Activated naive CD8-positive, alpha-beta T cell treated with anti-CD3 and anti-CD28 coated beads, Interleukin-2, amount 10 ng/mL, durations not matched to agents 7 days and 5 days (primary cell): ENCODE data around the gene POLR2L. TPM values are rescaled to one million over a fixed set of nuclear protein-coding genes. Genes with fewer than 3 reads are reported as not detected.

Experiments
- ATAC-seq: fragments of 150-1000 bp; cut with Tn5 transposase; one replicate; pipeline ENCODE4 v1.10.0; 2021; ENCODE audit warnings: low read depth, moderate library complexity
- POLR2A ChIA-PET: fragments of 350-600 bp; sonication (Branson Sonifier 250); formaldehyde crosslinking; loops from one replicate; lab custom pipeline; 2021; ENCODE audit warnings: antibody characterized with exemption; lab: Charles Lee
- DNase-seq: peaks from one replicate; pipeline ENCODE4 v3.0.0; 2021
- H3K27ac Mint-ChIP-seq: one replicate; pipeline ENCODE4 v1.8.0; 2022; ENCODE audit warnings: mild to moderate bottlenecking, mixed read lengths
- H3K27me3 Mint-ChIP-seq: one replicate; pipeline ENCODE4 v1.8.0; 2022; ENCODE audit warnings: mild to moderate bottlenecking, moderate library complexity, mixed read lengths
- H3K36me3 Mint-ChIP-seq: one replicate; pipeline ENCODE4 v1.8.0; 2021; ENCODE audit warnings: mild to moderate bottlenecking, mixed read lengths
- H3K4me1 Mint-ChIP-seq: one replicate; pipeline ENCODE4 v1.8.0; 2021; ENCODE audit warnings: mixed read lengths
- H3K4me3 Mint-ChIP-seq: one replicate; pipeline ENCODE4 v1.8.0; 2022; ENCODE audit warnings: mild to moderate bottlenecking, moderate library complexity, mixed read lengths
- H3K9me3 Mint-ChIP-seq: one replicate; pipeline ENCODE4 v1.8.0; 2021; ENCODE audit warnings: mixed read lengths
- total RNA-seq, 2 experiments: library from RNA; stranded (reverse); gene quantifications; one replicate each; pipeline ENCODE4 v1.2.3, GENCODE V29; 2021

The POLR2L gene
- total RNA-seq, 2 experiments from 2014 or later: 76.7 to 78.9 TPM

DNA sequence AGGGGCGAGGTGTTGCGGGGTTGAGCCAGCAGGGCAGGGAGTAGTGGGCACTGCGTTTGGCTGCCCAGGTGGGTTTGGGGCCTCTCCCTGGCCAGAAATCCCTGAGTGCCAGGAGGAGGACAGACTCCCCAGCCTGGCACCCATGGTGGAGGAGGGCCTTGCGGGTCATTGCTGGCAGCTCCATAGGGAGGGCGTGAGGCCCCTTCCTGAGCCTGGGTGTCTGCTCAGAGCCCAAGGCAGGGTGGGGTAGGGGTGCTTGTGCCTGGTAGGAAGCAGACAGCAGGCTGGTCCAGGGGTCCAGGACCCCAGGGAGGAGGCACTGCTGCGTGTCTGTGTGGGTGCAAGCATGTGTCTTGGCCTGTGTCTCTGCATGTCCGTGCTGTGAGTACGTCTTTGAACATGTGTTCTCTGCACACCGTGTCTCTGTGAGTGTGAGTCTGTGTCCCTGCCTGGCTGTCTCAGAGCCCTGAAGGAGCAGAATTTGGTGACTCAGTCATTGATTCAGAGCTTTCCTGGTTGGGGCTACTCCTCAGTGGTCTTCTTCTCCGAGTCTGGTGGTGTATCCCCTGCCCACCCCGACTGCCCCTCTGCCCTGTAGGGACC is 4.3 kb upstream of the POLR2L start:
- H3K27ac Mint-ChIP-seq: no peak overlapping the region
- POLR2A ChIA-PET: interaction anchor here (0.5 kb wide), 1 partner anchor 84 kb away, joined by 4 read pairs; no protein-coding TSS in a partner anchor

DNA sequence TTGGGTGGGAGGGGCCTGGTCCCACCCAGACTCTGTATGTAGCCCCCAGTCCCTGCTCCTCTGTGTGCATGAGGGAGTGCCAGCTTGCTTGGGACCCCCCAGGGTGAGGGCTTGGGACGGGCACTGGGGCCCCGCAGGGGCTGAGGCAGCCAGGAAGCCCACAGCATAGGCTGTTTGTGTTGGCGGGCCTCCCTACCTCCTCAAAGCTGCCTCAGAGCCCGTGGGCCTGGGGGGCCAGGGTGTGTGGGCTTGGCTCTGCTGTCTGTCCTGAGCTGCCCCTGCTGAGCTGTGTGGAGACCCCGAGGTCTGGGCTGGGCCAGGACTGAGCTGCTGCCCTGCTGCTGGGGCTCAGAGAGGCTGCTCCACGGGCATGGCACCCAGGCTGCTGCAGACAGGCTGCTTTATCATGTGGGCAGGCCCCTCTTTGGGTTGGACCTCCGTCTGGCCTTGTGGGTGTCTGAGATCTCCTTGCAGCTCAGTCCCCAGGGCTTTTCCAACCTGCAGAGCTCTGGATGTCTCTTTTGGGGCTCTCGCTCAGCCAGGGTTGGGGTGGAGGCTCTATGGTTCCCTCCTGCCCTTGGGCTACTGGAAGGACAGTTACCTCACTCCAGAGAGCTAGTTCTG is 3.7 kb upstream of the POLR2L start:
- Mint-ChIP-seq H3K4me3 (no peak overlapping the region), H3K27me3 (peaks cover 6% of the 10 kb centered on the region), H3K27ac (no peak overlapping the region), H3K36me3 (no peaks in the 10 kb centered on the region), H3K9me3 (no peaks in the 10 kb centered on the region), H3K4me1 (peaks cover 11% of the 10 kb centered on the region)
- POLR2A ChIA-PET: no interaction called here
- DNase-seq: no peak
- ATAC-seq: no peak

More for the DNA sequence above, 4.3 kb upstream of the POLR2L start:
- Mint-ChIP-seq H3K9me3 (no peaks in the 10 kb centered on the region), H3K4me3 (no peak overlapping the region), H3K36me3 (no peaks in the 10 kb centered on the region), H3K27me3 (peaks cover 6% of the 10 kb centered on the region), H3K4me1 (peaks cover 11% of the 10 kb centered on the region)
- no peak for DNase-seq
- no peak for ATAC-seq

DNA sequence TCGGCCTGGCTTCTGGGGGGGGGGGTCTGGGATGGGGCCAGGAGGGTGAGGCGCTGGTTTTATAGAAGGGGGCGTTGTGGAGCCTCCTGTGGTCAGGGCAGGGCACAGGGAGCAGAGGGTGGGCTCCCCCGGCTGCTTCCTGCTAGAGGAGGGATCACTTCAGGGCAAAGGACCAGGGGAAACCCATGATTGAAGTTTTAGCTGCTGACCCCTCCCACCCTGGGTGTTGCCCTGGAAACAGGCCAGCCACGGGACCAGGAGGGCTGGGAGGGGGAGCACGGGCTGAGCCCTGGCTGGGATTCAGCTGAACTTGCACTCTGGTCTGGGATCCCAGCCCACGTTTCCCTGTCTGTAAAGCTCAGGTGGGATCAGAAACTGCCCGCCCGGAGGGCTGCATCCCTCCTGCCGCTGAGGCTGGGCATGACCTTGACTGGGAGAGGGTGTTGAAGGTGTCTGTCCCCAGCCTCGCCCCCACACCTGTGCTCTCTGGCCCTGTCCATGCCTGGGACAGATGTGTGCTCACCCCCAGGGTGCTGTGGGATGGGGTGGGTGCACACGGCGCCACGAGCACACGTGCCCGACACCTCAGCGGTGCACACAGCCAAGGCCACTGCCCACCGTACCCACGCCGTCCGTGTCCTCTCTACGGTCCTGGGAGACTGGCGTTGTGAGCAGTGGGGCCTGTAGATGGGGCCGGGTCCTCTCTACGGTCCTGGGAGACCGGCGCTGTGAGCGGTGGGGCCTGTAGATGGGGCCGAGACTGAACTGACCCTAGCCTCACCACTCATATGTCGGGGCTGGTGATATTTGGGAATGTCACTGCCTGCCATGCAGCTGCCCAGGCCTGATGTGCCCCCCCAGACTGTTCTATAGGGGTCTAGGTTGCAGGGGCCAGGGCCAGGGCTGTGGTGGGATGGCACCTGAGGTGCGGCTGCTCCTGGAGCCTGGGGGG is 2.6 kb upstream of the POLR2L start:
- Mint-ChIP-seq H3K27me3 (peaks cover 6% of the 10 kb centered on the region), H3K4me3 (no peak overlapping the region), H3K36me3 (peaks cover 3% of the 10 kb centered on the region), H3K9me3 (no peaks in the 10 kb centered on the region), H3K27ac (no peak overlapping the region), H3K4me1 (peaks cover 16% of the 10 kb centered on the region)
- POLR2A ChIA-PET: interaction anchor here (3.1 kb wide), 1 partner anchor 26 kb away, joined by 17 read pairs; the partner anchor contains the start of gene PNPLA2
- DNase-seq (no peak), ATAC-seq (no peak)

DNA sequence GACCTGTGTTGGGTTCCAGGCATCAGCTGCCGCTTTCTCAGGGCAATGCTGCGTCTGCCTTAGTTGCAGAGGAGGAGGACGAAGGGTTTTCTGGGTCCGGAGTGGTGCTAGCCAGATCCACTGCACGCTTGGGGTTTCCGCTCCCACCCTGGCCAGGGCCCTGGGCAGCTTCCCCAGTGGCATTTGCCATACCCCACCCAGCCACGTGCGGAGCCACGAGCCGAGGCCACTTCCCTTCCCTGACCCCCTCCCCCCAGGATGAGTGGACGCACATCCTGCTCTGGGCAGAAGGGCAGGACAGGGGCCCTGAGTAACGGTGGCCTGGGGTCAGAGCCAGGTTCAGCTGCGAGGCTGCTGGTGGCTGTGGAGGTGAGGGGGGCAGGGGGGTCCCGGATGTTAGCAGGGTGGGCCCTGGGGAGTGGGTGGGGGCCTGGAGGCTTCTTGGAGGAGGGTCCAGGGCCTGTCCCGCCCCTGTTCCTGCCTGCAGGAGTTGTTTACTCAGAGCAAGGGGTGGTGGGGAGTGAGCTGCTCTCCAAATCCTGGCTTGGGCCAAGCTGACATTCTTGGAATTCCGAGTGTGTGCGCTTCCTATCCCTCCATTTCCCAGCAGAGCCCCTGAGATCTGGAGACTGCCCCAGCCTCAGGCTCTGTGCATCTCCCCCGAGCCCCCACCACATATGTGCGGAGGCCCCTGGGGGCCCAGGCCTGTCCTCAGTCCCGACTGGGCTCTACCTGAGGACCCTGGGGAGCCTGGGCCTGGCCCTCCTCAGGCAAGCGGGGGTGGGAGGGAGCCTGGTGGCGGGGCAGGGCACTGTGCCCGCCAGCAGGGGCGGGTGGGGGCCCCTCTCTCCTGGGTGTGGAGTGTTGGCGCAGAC is 1.7 kb upstream of the POLR2L start:
- Mint-ChIP-seq H3K4me3 (peak overlapping the region; percentile 87), H3K4me1 (peaks cover 16% of the 10 kb centered on the region), H3K9me3 (no peaks in the 10 kb centered on the region), H3K27me3 (peaks cover 4% of the 10 kb centered on the region), H3K27ac (peak overlapping the region; percentile 76), H3K36me3 (peaks cover 3% of the 10 kb centered on the region)
- ATAC-seq: no peak
- no peak for DNase-seq
- POLR2A ChIA-PET: interaction anchor here (1.0 to 4.8 kb wide), 6 partner anchors 14 to 1009 kb away, joined by 3 to 67 read pairs (median 8); partner anchors contain the start of genes CD151, CHID1, CRACR2B and LSP1

DNA sequence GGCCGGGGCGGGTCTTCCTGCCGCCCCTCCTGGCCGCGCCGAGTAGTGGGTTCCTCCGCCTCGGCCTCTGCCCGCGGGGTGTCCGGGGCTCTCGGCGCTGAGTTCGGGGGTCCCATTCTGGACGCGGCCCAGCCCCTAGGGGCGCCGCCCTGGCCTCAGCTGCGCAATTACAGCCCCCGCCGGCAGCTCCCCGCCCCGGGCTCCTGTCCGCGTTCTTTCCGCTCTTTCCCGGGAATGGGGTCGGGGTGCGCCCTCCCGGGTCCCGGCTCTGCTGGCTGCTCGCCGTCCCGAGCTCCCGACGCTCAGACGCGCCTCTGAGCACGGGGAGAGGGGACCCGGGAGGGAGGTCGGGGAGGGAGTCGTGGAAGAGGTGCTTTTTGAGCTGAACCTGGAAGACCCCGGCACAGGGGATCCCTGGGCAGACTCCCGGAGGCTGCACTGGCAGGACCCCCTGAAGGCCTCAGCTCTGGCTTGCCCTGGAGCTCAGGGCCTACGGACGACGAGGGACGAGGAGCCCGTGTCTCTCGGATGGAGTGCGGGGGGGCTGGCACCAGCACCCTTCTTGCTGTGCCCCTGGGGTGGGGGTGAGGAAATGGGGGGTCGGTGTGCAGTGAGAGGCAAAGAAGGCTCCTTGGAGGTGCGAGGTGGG is 881 bp upstream of the POLR2L start:
- H3K4me1 Mint-ChIP-seq: peaks cover 12% of the 10 kb centered on the region

DNA sequence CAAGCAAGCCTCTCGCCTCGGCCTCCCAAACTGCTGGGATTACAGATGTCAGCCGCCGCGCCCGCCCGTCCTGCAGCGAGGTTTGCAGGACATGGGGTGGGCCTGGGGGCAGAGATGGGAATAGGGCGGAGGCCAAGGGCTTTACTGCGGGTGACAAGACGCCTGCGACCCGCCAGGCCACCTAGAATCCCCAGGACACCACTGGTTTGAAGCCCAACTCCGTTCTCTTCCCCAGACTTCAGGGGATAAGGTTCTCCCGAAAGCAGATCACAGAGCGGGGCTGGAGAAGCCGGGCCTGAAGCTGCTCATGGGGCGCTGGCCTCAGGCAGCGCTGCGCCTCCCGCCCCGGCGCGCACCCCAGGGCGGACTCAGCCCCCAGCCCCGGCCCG is 354 bp downstream of the POLR2L start:
- H3K27me3 Mint-ChIP-seq: no peaks in the 10 kb centered on the region
- POLR2A ChIA-PET: interaction anchor here (0.5 to 4.8 kb wide), 6 partner anchors 12 to 951 kb away, joined by 3 to 67 read pairs (median 7); partner anchors contain the start of genes CD151, CRACR2B and PNPLA2
- peaks cover 12% of the 10 kb centered on the region for H3K4me1 Mint-ChIP-seq
- ATAC-seq (peak; percentile 37), DNase-seq (no peak)
- H3K27ac Mint-ChIP-seq: peak overlapping the region; percentile 82
- no peaks in the 10 kb centered on the region for H3K9me3 Mint-ChIP-seq
- peaks cover 6% of the 10 kb centered on the region for H3K36me3 Mint-ChIP-seq
- peak overlapping the region; percentile 86 for H3K4me3 Mint-ChIP-seq

More for the DNA sequence above, 881 bp upstream of the POLR2L start:
- peak overlapping the region; percentile 76 for H3K27ac Mint-ChIP-seq
- POLR2A ChIA-PET: interaction anchor here (1.0 to 4.8 kb wide), 7 partner anchors 13 to 1010 kb away, joined by 3 to 67 read pairs (median 7); partner anchors contain the start of genes CD151, CHID1, CRACR2B and LSP1
- no peaks in the 10 kb centered on the region for H3K9me3 Mint-ChIP-seq
- H3K27me3 Mint-ChIP-seq: no peaks in the 10 kb centered on the region
- DNase-seq (no peak), ATAC-seq (no peak)
- H3K4me3 Mint-ChIP-seq: peak overlapping the region; percentile 87
- H3K36me3 Mint-ChIP-seq: peaks cover 6% of the 10 kb centered on the region

DNA sequence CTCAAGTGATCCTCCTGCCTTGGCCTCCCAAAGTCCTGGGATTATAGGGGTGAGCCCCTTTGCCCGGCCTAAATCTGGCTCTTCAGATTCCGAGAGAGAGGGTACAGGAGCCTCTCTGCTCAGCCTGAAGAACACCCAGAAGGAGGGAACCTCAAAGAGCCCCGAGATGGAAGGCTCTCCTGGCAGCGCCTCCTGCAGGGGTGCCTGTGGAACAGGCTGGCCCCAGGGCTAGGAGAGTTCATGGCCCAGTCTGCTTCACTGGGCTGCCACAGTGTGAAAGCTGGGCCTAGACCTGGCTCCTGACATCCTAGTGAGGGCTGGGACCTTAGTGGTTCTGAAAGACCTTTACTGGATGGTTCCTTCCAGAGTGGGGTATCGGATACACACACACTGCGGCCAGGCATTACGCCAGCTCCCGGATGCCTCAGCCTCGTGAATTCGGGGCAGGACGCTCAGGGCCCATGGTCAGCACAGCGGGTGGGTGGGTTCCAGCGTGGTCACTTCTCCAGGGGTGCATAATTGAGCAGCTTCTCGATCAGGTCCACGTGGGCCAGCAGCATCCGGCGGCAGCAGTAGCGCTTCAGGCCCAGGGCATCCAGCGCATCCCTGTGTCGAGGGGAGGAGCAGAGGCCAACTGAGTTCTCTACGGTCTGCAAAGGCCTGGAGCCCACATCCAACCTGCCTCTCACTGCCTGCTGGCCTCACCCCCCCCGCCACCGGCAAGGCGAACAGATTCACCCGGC is 2.3 kb downstream of the POLR2L start:
- H3K27me3 Mint-ChIP-seq: no peaks in the 10 kb centered on the region
- POLR2A ChIA-PET: interaction anchor here (1.3 to 4.8 kb wide), 2 partner anchors 10 to 21 kb away, joined by 8 to 67 read pairs; partner anchors contain the start of genes CD151, CRACR2B and PNPLA2
- H3K36me3 Mint-ChIP-seq: peaks cover 6% of the 10 kb centered on the region
- no peak overlapping the region for H3K27ac Mint-ChIP-seq
- ATAC-seq: no peak
- H3K9me3 Mint-ChIP-seq: no peaks in the 10 kb centered on the region
- H3K4me3 Mint-ChIP-seq: peak overlapping the region; percentile 86
- DNase-seq: no peak
- peaks cover 10% of the 10 kb centered on the region for H3K4me1 Mint-ChIP-seq

DNA sequence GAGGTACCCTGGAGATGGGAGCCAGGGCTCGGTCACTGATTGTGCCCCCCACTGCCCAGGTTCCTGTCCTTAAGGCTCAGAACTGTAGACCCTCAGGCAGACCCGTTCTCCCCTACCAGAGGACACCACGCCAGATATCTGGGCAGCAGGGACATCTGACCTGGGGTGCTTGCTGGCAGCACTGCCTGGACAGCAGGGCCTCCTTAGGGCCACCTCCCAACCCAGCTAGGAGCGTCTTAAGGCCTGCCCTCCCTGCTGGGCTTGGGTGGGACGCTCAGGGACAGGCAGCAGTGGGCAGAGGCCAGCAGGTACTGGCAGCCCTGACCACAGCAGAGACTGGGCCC is 3.1 kb downstream of the POLR2L start:
- Mint-ChIP-seq H3K27ac (no peak overlapping the region), H3K27me3 (no peaks in the 10 kb centered on the region), H3K4me1 (peaks cover 12% of the 10 kb centered on the region), H3K36me3 (peaks cover 6% of the 10 kb centered on the region), H3K4me3 (no peak overlapping the region), H3K9me3 (no peaks in the 10 kb centered on the region)
- no peak for ATAC-seq
- no peak for DNase-seq
- POLR2A ChIA-PET: no interaction called here

DNA sequence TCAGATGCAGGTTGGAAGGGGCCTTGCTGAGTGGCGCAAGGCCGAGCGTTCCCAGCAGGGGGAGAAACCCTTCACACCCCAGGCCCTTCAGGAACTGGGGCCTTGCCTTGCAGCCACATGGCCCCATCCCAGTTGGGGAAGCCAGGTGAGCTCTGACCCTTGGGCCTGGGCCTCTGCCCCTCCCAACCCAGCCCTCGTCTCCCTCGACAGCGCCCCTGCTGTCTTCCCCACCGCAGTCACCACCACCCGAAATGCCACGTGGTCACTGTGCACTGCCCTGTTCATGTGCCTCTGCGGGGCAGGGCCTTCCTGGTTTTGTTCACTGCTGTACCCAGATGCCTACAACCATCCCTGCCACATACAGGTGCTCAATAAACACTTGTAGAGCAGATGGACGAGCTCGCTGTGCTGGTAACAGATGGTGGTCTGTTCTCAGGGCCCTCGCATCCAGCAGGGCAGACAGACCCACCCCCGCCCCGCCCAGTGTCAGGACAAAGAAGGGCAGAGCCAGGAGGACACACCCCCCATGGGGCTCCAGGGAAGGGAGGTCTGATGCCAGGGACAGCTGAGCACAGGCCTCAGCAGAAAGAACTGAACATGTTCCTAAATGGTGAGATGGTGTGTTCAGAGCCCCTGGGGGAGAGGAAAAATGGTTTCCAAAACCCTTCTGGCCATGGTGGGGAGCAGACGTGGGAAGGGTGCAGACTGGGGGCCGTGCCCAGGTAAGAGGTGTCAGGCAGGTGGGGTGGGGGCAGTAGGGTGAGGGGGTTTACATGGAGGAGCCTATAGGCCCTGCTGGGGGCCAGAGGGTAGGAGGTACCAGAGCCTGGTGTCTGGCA is 3.7 kb downstream of the POLR2L start:
- no peak overlapping the region for H3K4me3 Mint-ChIP-seq
- ATAC-seq (no peak), DNase-seq (no peak)
- peaks cover 6% of the 10 kb centered on the region for H3K36me3 Mint-ChIP-seq
- H3K27ac Mint-ChIP-seq: no peak overlapping the region
- peaks cover 12% of the 10 kb centered on the region for H3K4me1 Mint-ChIP-seq
- no peaks in the 10 kb centered on the region for H3K27me3 Mint-ChIP-seq
- POLR2A ChIA-PET: interaction anchor here (0.6 kb wide), 1 partner anchor 28 kb away, joined by 3 read pairs; no protein-coding TSS in a partner anchor
- no peaks in the 10 kb centered on the region for H3K9me3 Mint-ChIP-seq

DNA sequence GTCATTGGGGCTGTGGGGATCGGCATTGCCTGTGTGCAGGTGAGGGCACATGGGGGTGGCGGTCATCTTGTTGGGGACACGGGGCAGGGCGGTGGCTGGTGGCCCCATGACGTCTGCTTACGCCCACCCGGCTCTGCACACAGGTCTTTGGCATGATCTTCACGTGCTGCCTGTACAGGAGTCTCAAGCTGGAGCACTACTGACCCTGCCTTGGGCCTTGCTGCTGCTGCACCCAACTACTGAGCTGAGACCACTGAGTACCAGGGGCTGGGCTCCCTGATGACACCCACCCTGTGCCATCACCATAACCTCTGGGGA is 4.4 kb downstream of the POLR2L start:
- DNase-seq (no peak), ATAC-seq (no peak)
- no peaks in the 10 kb centered on the region for H3K9me3 Mint-ChIP-seq
- no peaks in the 10 kb centered on the region for H3K27me3 Mint-ChIP-seq
- H3K27ac Mint-ChIP-seq: no peak overlapping the region
- POLR2A ChIA-PET: interaction anchor here (0.6 kb wide), 1 partner anchor 27 kb away, joined by 3 read pairs; no protein-coding TSS in a partner anchor
- H3K36me3 Mint-ChIP-seq: peaks cover 6% of the 10 kb centered on the region
- peaks cover 10% of the 10 kb centered on the region for H3K4me1 Mint-ChIP-seq
- no peak overlapping the region for H3K4me3 Mint-ChIP-seq
